WTC11 (cell line): Measurements from ENCODE around the gene TACR1. TPM values are rescaled to one million over a fixed set of nuclear protein-coding genes. Genes with fewer than 3 reads are reported as not detected.
A peak's percentile ranks its signal among the peaks of the same experiment; 100 is the strongest.

Source experiments
- ATAC-seq: fragments of 200-7000 bp; cut with Tn5 transposase; 2 replicates; pipeline ENCODE4 v1.10.0; 2021; ENCODE audit warnings: mild to moderate bottlenecking, moderate library complexity
- CTCF ChIA-PET: fragments of 300-600 bp; sonication (Branson Sonifier 250); formaldehyde crosslinking; loops from one replicate; lab custom pipeline; 2021; ENCODE audit warnings: antibody characterized with exemption; lab: Charles Lee
- POLR2A ChIA-PET: fragments of 350-600 bp; sonication (Branson Sonifier 250); formaldehyde crosslinking; loops from one replicate; lab custom pipeline; 2021; ENCODE audit warnings: antibody characterized with exemption; lab: Charles Lee
- DNase-seq: peaks from one replicate; pipeline ENCODE4 v3.0.0; 2021; ENCODE audit warnings: low spot score
- H3K27ac Mint-ChIP-seq: 2 replicates; pipeline ENCODE4 v1.8.0; 2021; ENCODE audit warnings: mixed read lengths
- H3K27me3 Mint-ChIP-seq: 2 replicates; pipeline ENCODE4 v1.8.0; 2021; ENCODE audit warnings: low read depth, mild to moderate bottlenecking, moderate library complexity, mixed read lengths
- H3K36me3 Mint-ChIP-seq: 2 replicates; pipeline ENCODE4 v1.8.0; 2021; ENCODE audit warnings: mixed read lengths
- H3K4me1 Mint-ChIP-seq: 2 replicates; pipeline ENCODE4 v1.8.0; 2022; ENCODE audit warnings: mixed read lengths
- H3K4me3 Mint-ChIP-seq: 2 replicates; pipeline ENCODE4 v1.8.0; 2021; ENCODE audit warnings: mild to moderate bottlenecking, moderate library complexity, mixed read lengths
- H3K9me3 Mint-ChIP-seq: 2 replicates; pipeline ENCODE4 v1.8.0; 2021; ENCODE audit warnings: mixed read lengths
- CDX4 ChIP-seq: fragments of 250-450 bp; sonication (Bioruptor Pico); IDR thresholded peaks from 2 replicates; pipeline ENCODE4 v1.9.0; 2021; ENCODE audit warnings: moderate library complexity, mild to moderate bottlenecking, inconsistent platforms, borderline replicate concordance
- CREB1 ChIP-seq: sonication (generic); formaldehyde crosslinking; IDR thresholded peaks from 2 replicates; pipeline ENCODE4 v1.8.0; 2023; ENCODE audit warnings: mild to moderate bottlenecking, missing genetic modification reagents
- ETV6 ChIP-seq: sonication (generic); formaldehyde crosslinking; IDR thresholded peaks from 2 replicates; pipeline ENCODE4 v1.8.1; 2022; ENCODE audit warnings: mild to moderate bottlenecking, missing genetic modification reagents
- FOXK1 ChIP-seq: sonication (generic); formaldehyde crosslinking; IDR thresholded peaks from 2 replicates; pipeline ENCODE4 v1.8.0; 2022; ENCODE audit warnings: mild to moderate bottlenecking, moderate library complexity, missing genetic modification reagents
- IRF2 ChIP-seq: sonication (generic); formaldehyde crosslinking; IDR thresholded peaks from 2 replicates; pipeline ENCODE4 v1.8.0; 2022; ENCODE audit warnings: low read depth, missing genetic modification reagents, borderline replicate concordance
- JAZF1 ChIP-seq: fragments of 250-450 bp; sonication (Bioruptor Pico); IDR thresholded peaks from 2 replicates; pipeline ENCODE4 v1.9.0; 2021; ENCODE audit warnings: moderate library complexity, mild to moderate bottlenecking, inconsistent platforms
- MAX ChIP-seq: sonication (generic); formaldehyde crosslinking; IDR thresholded peaks from 2 replicates; pipeline ENCODE4 v1.8.0; 2022; ENCODE audit warnings: mild to moderate bottlenecking, missing genetic modification reagents
- MXD4 ChIP-seq: fragments of 250-450 bp; sonication (Bioruptor Pico); IDR thresholded peaks from 2 replicates; pipeline ENCODE4 v1.8.0; 2021; ENCODE audit warnings: mild to moderate bottlenecking, moderate library complexity, borderline replicate concordance
- NFE2L1 ChIP-seq: sonication (generic); formaldehyde crosslinking; IDR thresholded peaks from 2 replicates; pipeline ENCODE4 v1.8.1; 2023; ENCODE audit warnings: missing genetic modification reagents
- NR3C1 ChIP-seq: sonication (generic); formaldehyde crosslinking; conservative IDR thresholded peaks from 2 replicates; pipeline ENCODE4 v1.8.1; 2023; ENCODE audit warnings: low read depth, mild to moderate bottlenecking, missing genetic modification reagents
- RORB ChIP-seq: fragments of 250-450 bp; sonication (Bioruptor Pico); IDR thresholded peaks from 2 replicates; pipeline ENCODE4 v1.9.0; 2021; ENCODE audit warnings: mild to moderate bottlenecking
- SMAD4 ChIP-seq: sonication (generic); formaldehyde crosslinking; IDR thresholded peaks from 2 replicates; pipeline ENCODE4 v1.8.0; 2022; ENCODE audit warnings: mild to moderate bottlenecking, missing genetic modification reagents
- TEAD4 ChIP-seq: sonication (generic); formaldehyde crosslinking; IDR thresholded peaks from 2 replicates; pipeline ENCODE4 v1.8.0; 2022; ENCODE audit warnings: mild to moderate bottlenecking, missing genetic modification reagents
- USF1 ChIP-seq: sonication (generic); formaldehyde crosslinking; IDR thresholded peaks from 2 replicates; pipeline ENCODE4 v1.8.0; 2022; ENCODE audit warnings: mild to moderate bottlenecking, missing genetic modification reagents
- ZNF138 ChIP-seq: sonication (generic); formaldehyde crosslinking; conservative IDR thresholded peaks from 2 replicates; pipeline ENCODE4 v1.8.1; 2022; ENCODE audit warnings: mild to moderate bottlenecking, moderate library complexity, missing genetic modification reagents
- ZNF396 ChIP-seq: fragments of 250-450 bp; sonication (Bioruptor Pico); IDR thresholded peaks from 2 replicates; pipeline ENCODE4 v1.8.0; 2021; ENCODE audit warnings: mild to moderate bottlenecking, moderate library complexity, borderline replicate concordance
- total RNA-seq: library from RNA; stranded (reverse); gene quantifications from 3 replicates; pipeline ENCODE4 v1.2.3, GENCODE V29; 2021
- TF ChIP-seq, protein P1 (sequence below): sonication (generic); formaldehyde crosslinking; IDR thresholded peaks from 2 replicates; pipeline ENCODE4 v1.8.1; 2022; ENCODE audit warnings: low read depth, mild to moderate bottlenecking, moderate library complexity, missing genetic modification reagents, borderline replicate concordance
- TF ChIP-seq, protein P2 (sequence below): sonication (generic); formaldehyde crosslinking; IDR thresholded peaks from 2 replicates; pipeline ENCODE4 v1.8.1; 2023; ENCODE audit warnings: mild to moderate bottlenecking, moderate library complexity, missing genetic modification reagents
- TF ChIP-seq, protein P3 (sequence below): sonication (generic); formaldehyde crosslinking; IDR thresholded peaks from 2 replicates; pipeline ENCODE4 v1.8.0; 2022; ENCODE audit warnings: mild to moderate bottlenecking, missing genetic modification reagents
- TF ChIP-seq, protein P4 (sequence below): fragments of 250-450 bp; sonication (Bioruptor Pico); IDR thresholded peaks from 2 replicates; pipeline ENCODE4 v1.9.0; 2021; ENCODE audit warnings: mild to moderate bottlenecking

Gene TACR1
- total RNA-seq, 1 experiment from 2014 or later: 0.13 TPM

DNA sequence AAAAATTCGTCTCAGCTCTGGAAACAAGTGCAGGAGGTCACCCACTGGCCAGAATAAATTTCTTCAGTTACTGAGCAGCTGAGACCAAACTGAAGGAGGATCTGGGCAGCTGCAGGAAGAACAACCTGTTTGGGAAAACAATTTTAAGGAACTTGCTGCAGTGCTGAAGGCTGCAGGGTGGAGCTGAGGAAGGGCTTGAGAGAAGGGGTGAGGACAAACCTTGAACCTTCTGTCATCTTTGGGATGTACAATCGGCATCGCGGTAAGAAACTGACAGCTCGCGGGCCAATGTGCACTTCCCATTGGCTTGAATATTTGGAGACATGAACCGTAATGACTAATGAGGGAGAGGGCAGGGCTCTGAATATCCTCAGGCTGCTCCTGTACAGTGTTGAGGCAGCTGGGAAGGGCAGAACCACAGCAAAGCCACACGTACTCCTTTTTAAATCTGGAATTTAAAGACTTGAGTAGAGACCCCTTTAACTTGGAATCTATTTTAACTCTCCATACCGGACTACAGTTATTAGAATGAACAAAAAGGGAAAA is 90.3 kb downstream of the TACR1 start (continued):
- TF ChIP-seq IRF2 (no peak), NFE2L1 (CRISPR knock-in tag) (no peak)

GRCh38 chr2:75102011-75102410 is 97.3 kb downstream of the TACR1 start:
- no peaks in the 10 kb centered on the region; the same call in 1 of the 2 replicates for H3K27me3 Mint-ChIP-seq
- no peak overlapping the region for H3K4me3 Mint-ChIP-seq
- TF ChIP-seq, protein P1, sequence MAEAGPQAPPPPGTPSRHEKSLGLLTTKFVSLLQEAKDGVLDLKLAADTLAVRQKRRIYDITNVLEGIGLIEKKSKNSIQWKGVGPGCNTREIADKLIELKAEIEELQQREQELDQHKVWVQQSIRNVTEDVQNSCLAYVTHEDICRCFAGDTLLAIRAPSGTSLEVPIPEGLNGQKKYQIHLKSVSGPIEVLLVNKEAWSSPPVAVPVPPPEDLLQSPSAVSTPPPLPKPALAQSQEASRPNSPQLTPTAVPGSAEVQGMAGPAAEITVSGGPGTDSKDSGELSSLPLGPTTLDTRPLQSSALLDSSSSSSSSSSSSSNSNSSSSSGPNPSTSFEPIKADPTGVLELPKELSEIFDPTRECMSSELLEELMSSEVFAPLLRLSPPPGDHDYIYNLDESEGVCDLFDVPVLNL (CRISPR knock-in tag): no peak
- no peak for TF ChIP-seq TEAD4 (CRISPR knock-in tag)
- CTCF ChIA-PET: no interaction called here
- ATAC-seq (no peak), DNase-seq (no peak)
- POLR2A ChIA-PET: no interaction called here
- no peak overlapping the region for H3K27ac Mint-ChIP-seq
- H3K4me1 Mint-ChIP-seq: peaks cover 6% of the 10 kb centered on the region
- peaks cover 5% of the 10 kb centered on the region for H3K9me3 Mint-ChIP-seq
- H3K36me3 Mint-ChIP-seq: peaks cover 5% of the 10 kb centered on the region

- peaks cover 5% of the 10 kb centered on the region for H3K36me3 Mint-ChIP-seq
- TF ChIP-seq CDX4 (CRISPR knock-in tag) (no peak), TEAD4 (CRISPR knock-in tag) (no peak), ZNF396 (CRISPR knock-in tag) (no peak)
- ChIA-PET POLR2A (no interaction called here), CTCF (interaction anchor here (0.9 kb wide), 1 partner anchor 54 kb away, joined by 3 read pairs; no protein-coding TSS in a partner anchor)
- H3K4me3 Mint-ChIP-seq: no peak overlapping the region
- DNase-seq (no peak), ATAC-seq (no peak)
- peaks cover 5% of the 10 kb centered on the region for H3K9me3 Mint-ChIP-seq
- peaks cover 6% of the 10 kb centered on the region for H3K4me1 Mint-ChIP-seq
- H3K27me3 Mint-ChIP-seq: no peaks in the 10 kb centered on the region; the same call in none of the 2 replicates
- H3K27ac Mint-ChIP-seq: no peak overlapping the region
Observed at GRCh38 chr2:75100801-75101151, 98.5 kb downstream of the TACR1 start.

DNA sequence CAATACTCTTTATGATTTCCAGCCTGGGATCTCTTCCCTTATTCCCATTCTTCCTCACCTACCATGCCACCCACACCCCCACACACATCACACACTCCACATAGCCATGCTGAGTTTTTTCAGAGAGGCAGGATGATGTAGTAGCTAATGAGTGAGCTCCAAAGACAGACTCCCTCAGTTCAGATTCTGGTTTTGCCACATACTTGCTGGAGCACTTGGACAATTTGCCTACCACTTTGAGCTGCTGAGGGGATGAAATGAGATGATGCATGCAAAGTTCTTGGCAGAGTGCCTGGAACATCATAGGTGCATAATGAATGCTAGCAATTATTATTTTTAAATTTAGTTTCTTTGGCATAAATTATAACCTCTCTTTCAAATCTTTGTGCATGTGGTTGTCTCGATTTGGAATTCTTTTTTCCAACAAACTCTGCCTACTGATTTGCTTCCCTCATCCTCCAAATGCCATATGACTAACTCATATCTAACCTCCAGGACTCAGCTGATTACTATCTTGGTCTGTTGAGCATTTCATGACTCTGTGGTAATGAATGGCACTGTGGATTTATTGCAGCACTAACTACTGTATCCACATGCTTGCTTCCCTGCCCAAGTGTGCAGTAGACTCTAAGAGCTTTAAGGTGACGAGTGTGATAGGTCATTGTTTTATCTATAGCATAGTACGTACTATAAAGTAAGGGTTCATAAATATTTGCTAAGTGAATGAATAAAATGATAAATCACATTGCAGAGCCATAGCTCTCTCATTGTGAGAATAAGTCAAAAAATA is 99.1 kb downstream of the TACR1 start:
- ChIA-PET CTCF (interaction anchor here (0.9 to 2.6 kb wide), 4 partner anchors 55 to 180 kb away, joined by 3 to 11 read pairs (median 4); partner anchors contain the start of gene TACR1), POLR2A (no interaction called here)
- DNase-seq: no peak
- H3K27ac Mint-ChIP-seq: peak overlapping the region; percentile 35; the same call in 1 of the 2 replicates
- peaks cover 5% of the 10 kb centered on the region for H3K9me3 Mint-ChIP-seq
- H3K4me1 Mint-ChIP-seq: peaks cover 6% of the 10 kb centered on the region
- H3K4me3 Mint-ChIP-seq: no peak overlapping the region
- ATAC-seq: no peak
- peaks cover 3% of the 10 kb centered on the region for H3K27me3 Mint-ChIP-seq
- H3K36me3 Mint-ChIP-seq: peaks cover 5% of the 10 kb centered on the region
- TF ChIP-seq JAZF1 (CRISPR knock-in tag) (no peak), CREB1 (CRISPR knock-in tag) (no peak), RORB (CRISPR knock-in tag) (no peak), ETV6 (CRISPR knock-in tag) (no peak), NR3C1 (CRISPR knock-in tag) (no peak), MAX (CRISPR knock-in tag) (no peak), ZNF138 (CRISPR knock-in tag) (no peak), FOXK1 (CRISPR knock-in tag) (no peak), USF1 (CRISPR knock-in tag) (no peak), MXD4 (CRISPR knock-in tag) (no peak), SMAD4 (CRISPR knock-in tag) (no peak)
- TF ChIP-seq, protein P2, sequence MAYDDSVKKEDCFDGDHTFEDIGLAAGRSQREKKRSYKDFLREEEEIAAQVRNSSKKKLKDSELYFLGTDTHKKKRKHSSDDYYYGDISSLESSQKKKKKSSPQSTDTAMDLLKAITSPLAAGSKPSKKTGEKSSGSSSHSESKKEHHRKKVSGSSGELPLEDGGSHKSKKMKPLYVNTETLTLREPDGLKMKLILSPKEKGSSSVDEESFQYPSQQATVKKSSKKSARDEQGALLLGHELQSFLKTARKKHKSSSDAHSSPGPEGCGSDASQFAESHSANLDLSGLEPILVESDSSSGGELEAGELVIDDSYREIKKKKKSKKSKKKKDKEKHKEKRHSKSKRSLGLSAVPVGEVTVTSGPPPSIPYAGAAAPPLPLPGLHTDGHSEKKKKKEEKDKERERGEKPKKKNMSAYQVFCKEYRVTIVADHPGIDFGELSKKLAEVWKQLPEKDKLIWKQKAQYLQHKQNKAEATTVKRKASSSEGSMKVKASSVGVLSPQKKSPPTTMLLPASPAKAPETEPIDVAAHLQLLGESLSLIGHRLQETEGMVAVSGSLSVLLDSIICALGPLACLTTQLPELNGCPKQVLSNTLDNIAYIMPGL (CRISPR knock-in tag): no peak
- TF ChIP-seq, protein P3, sequence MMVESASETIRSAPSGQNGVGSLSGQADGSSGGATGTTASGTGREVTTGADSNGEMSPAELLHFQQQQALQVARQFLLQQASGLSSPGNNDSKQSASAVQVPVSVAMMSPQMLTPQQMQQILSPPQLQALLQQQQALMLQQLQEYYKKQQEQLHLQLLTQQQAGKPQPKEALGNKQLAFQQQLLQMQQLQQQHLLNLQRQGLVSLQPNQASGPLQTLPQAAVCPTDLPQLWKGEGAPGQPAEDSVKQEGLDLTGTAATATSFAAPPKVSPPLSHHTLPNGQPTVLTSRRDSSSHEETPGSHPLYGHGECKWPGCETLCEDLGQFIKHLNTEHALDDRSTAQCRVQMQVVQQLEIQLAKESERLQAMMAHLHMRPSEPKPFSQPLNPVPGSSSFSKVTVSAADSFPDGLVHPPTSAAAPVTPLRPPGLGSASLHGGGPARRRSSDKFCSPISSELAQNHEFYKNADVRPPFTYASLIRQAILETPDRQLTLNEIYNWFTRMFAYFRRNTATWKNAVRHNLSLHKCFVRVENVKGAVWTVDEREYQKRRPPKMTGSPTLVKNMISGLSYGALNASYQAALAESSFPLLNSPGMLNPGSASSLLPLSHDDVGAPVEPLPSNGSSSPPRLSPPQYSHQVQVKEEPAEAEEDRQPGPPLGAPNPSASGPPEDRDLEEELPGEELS (CRISPR knock-in tag): no peak
- TF ChIP-seq, protein P4, sequence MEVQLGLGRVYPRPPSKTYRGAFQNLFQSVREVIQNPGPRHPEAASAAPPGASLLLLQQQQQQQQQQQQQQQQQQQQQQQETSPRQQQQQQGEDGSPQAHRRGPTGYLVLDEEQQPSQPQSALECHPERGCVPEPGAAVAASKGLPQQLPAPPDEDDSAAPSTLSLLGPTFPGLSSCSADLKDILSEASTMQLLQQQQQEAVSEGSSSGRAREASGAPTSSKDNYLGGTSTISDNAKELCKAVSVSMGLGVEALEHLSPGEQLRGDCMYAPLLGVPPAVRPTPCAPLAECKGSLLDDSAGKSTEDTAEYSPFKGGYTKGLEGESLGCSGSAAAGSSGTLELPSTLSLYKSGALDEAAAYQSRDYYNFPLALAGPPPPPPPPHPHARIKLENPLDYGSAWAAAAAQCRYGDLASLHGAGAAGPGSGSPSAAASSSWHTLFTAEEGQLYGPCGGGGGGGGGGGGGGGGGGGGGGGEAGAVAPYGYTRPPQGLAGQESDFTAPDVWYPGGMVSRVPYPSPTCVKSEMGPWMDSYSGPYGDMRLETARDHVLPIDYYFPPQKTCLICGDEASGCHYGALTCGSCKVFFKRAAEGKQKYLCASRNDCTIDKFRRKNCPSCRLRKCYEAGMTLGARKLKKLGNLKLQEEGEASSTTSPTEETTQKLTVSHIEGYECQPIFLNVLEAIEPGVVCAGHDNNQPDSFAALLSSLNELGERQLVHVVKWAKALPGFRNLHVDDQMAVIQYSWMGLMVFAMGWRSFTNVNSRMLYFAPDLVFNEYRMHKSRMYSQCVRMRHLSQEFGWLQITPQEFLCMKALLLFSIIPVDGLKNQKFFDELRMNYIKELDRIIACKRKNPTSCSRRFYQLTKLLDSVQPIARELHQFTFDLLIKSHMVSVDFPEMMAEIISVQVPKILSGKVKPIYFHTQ (CRISPR knock-in tag): no peak
